Effector memory CD8-positive, alpha-beta T cell (primary cell): ENCODE results near the gene NTM.
"Not testable (repeated sequence)": the region's sequence is repeated elsewhere in the genome, so short reads cannot be mapped to it uniquely, and the experiment has no call there.

Experiments
- ATAC-seq: fragments of 150-1000 bp; cut with Tn5 transposase; replicated peaks from 2 replicates; pipeline ENCODE4 v1.10.0; 2021; ENCODE audit warnings: mild to moderate bottlenecking, moderate library complexity
- DNase-seq, 3 experiments: peaks; one replicate each; pipeline ENCODE4 v3.0.0; 2021
- H3K27ac Mint-ChIP-seq, 2 donors: one replicate each; pipeline ENCODE4 v1.8.0; 2022; ENCODE audit warnings: mild to moderate bottlenecking in 2 of 2, mixed read lengths in 2 of 2, moderate library complexity in 2 of 2
- H3K27me3 Mint-ChIP-seq, 2 donors: one replicate each; pipeline ENCODE4 v1.8.0; 2022; ENCODE audit warnings: mixed read lengths in 2 of 2
- H3K36me3 Mint-ChIP-seq: one replicate; pipeline ENCODE4 v1.8.0; 2022; ENCODE audit warnings: mild to moderate bottlenecking, moderate library complexity, mixed read lengths; ENCODE audit not compliant: insufficient read depth
- H3K4me1 Mint-ChIP-seq, 2 donors: one replicate each; pipeline ENCODE4 v1.8.0; 2022; ENCODE audit warnings: low read depth in 2 of 2, mixed read lengths in 2 of 2
- H3K4me3 Mint-ChIP-seq, 2 donors: one replicate each; pipeline ENCODE4 v1.8.0; 2022; ENCODE audit warnings: mild to moderate bottlenecking in 2 of 2, mixed read lengths in 2 of 2, moderate library complexity in 2 of 2
- H3K9me3 Mint-ChIP-seq, 2 donors: one replicate each; pipeline ENCODE4 v1.8.0; 2022; ENCODE audit warnings: mixed read lengths in 2 of 2

NTM gene

GRCh38 chr11:131418189-131418588, 47.8 kb downstream of the NTM start:
- Mint-ChIP-seq H3K36me3 (no peaks in the 10 kb centered on the region), H3K9me3 (peaks cover 0 to 3% of the 10 kb centered on the region in 2 donors), H3K4me1 (no peaks in the 10 kb centered on the region), H3K4me3 (no peak overlapping the region), H3K27me3 (no peaks in the 10 kb centered on the region), H3K27ac (no peak overlapping the region)
- DNase-seq (no peak), ATAC-seq (no peak)

- Mint-ChIP-seq H3K4me1 (no peaks in the 10 kb centered on the region), H3K27ac (no peak overlapping the region), H3K4me3 (no peak overlapping the region), H3K9me3 (peaks cover 0 to 3% of the 10 kb centered on the region in 2 donors), H3K27me3 (no peaks in the 10 kb centered on the region), H3K36me3 (no peaks in the 10 kb centered on the region)
- ATAC-seq (no peak), DNase-seq (no peak)
These were observed 50.8 kb downstream of the NTM start for GRCh38 chr11:131421066-131421855.

GRCh38 chr11:131422029-131422428, 51.6 kb downstream of the NTM start:
- H3K4me1 Mint-ChIP-seq: no peaks in the 10 kb centered on the region
- no peaks in the 10 kb centered on the region for H3K27me3 Mint-ChIP-seq
- H3K27ac Mint-ChIP-seq: no peak overlapping the region
- no peaks in the 10 kb centered on the region for H3K36me3 Mint-ChIP-seq
- no peak for ATAC-seq
- no peak overlapping the region for H3K4me3 Mint-ChIP-seq
- peaks cover 0 to 3% of the 10 kb centered on the region in 2 donors for H3K9me3 Mint-ChIP-seq
- DNase-seq: no peak

GRCh38 chr11:131422496-131422895, 52.1 kb downstream of the NTM start:
- Mint-ChIP-seq H3K36me3 (no peaks in the 10 kb centered on the region), H3K9me3 (peaks cover 1 to 3% of the 10 kb centered on the region in 2 donors), H3K4me3 (no peak overlapping the region), H3K27ac (no peak overlapping the region), H3K27me3 (no peaks in the 10 kb centered on the region), H3K4me1 (no peaks in the 10 kb centered on the region)
- DNase-seq (no peak), ATAC-seq (no peak)

- Mint-ChIP-seq H3K4me3 (no peak overlapping the region), H3K4me1 (no peaks in the 10 kb centered on the region), H3K27ac (no peak overlapping the region), H3K36me3 (no peaks in the 10 kb centered on the region), H3K27me3 (no peaks in the 10 kb centered on the region), H3K9me3 (peaks cover 7 to 13% of the 10 kb centered on the region in 2 donors)
- DNase-seq (no peak), ATAC-seq (no peak)
These were observed 53.3 kb downstream of the NTM start for GRCh38 chr11:131423688-131424087.

GRCh38 chr11:131424257-131424876, 54.0 kb downstream of the NTM start:
- ATAC-seq, H3K4me3 Mint-ChIP-seq, H3K4me1 Mint-ChIP-seq: not testable (repeated sequence)

GRCh38 chr11:131425285-131425684, 54.9 kb downstream of the NTM start:
- Mint-ChIP-seq H3K27me3 (no peaks in the 10 kb centered on the region), H3K4me1 (no peaks in the 10 kb centered on the region), H3K27ac (no peak overlapping the region), H3K9me3 (peaks cover 5 to 13% of the 10 kb centered on the region in 2 donors), H3K4me3 (no peak overlapping the region), H3K36me3 (no peaks in the 10 kb centered on the region)
- no peak for ATAC-seq
- DNase-seq: no peak

More at GRCh38 chr11:131424257-131424876, 54.0 kb downstream of the NTM start:
- not testable (repeated sequence) for H3K27ac Mint-ChIP-seq, H3K36me3 Mint-ChIP-seq, H3K27me3 Mint-ChIP-seq, DNase-seq
- H3K9me3 Mint-ChIP-seq: peaks cover 3 to 13% of the 10 kb centered on the region in 2 donors

GRCh38 chr11:131428853-131429252, 58.4 kb downstream of the NTM start:
- Mint-ChIP-seq H3K36me3 (peaks cover 2% of the 10 kb centered on the region), H3K27ac (no peak overlapping the region), H3K27me3 (no peaks in the 10 kb centered on the region), H3K4me1 (no peaks in the 10 kb centered on the region), H3K4me3 (no peak overlapping the region), H3K9me3 (peaks cover 5 to 13% of the 10 kb centered on the region in 2 donors)
- DNase-seq: no peak
- no peak for ATAC-seq

- Mint-ChIP-seq H3K4me1 (no peaks in the 10 kb centered on the region), H3K27me3 (no peaks in the 10 kb centered on the region), H3K36me3 (peaks cover 2% of the 10 kb centered on the region), H3K4me3 (no peak overlapping the region), H3K27ac (no peak overlapping the region), H3K9me3 (peaks cover 5 to 13% of the 10 kb centered on the region in 2 donors)
- ATAC-seq: no peak
- DNase-seq: no peak
These were observed 60.2 kb downstream of the NTM start for GRCh38 chr11:131430473-131431208.

GRCh38 chr11:131441051-131441810, 70.8 kb downstream of the NTM start:
- Mint-ChIP-seq H3K4me1 (no peaks in the 10 kb centered on the region), H3K9me3 (peaks cover 7 to 10% of the 10 kb centered on the region in 2 donors), H3K4me3 (no peak overlapping the region), H3K36me3 (no peaks in the 10 kb centered on the region), H3K27me3 (no peaks in the 10 kb centered on the region), H3K27ac (no peak overlapping the region)
- DNase-seq (no peak), ATAC-seq (no peak)

GRCh38 chr11:131446590-131447275, 76.3 kb downstream of the NTM start:
- ATAC-seq: no peak
- Mint-ChIP-seq H3K27me3 (no peaks in the 10 kb centered on the region), H3K4me1 (no peaks in the 10 kb centered on the region), H3K4me3 (no peak overlapping the region), H3K9me3 (peaks cover 0 to 12% of the 10 kb centered on the region in 2 donors), H3K36me3 (no peaks in the 10 kb centered on the region), H3K27ac (no peak overlapping the region)
- DNase-seq: no peak

GRCh38 chr11:131447277-131447815, 76.9 kb downstream of the NTM start:
- Mint-ChIP-seq H3K27me3 (no peaks in the 10 kb centered on the region), H3K27ac (no peak overlapping the region), H3K9me3 (peaks cover 0 to 12% of the 10 kb centered on the region in 2 donors), H3K4me3 (no peak overlapping the region), H3K4me1 (no peaks in the 10 kb centered on the region), H3K36me3 (no peaks in the 10 kb centered on the region)
- DNase-seq (no peak), ATAC-seq (no peak)
